K562 (cell line): Measurements from ENCODE around the gene CLDN1. TPM values are rescaled to one million over a fixed set of nuclear protein-coding genes. Genes with fewer than 3 reads are reported as not detected.
A peak's percentile ranks its signal among the peaks of the same experiment; 100 is the strongest.

Experiments used
- ATAC-seq: fragments of 200-7000 bp; cut with Tn5 transposase; 3 replicates; pipeline ENCODE4 v1.9.1; 2020; ENCODE audit warnings: moderate library complexity
- BruUV-seq: library from RNA; stranded (reverse); fragments of 400-500 nt; replicated peaks from 2 replicates; lab custom pipeline; 2021; lab: Mats Ljungman, UMichigan
- CTCF ChIA-PET: fragments of 300-600 bp; formaldehyde crosslinking; extraction: SDS; loops from one replicate; lab custom pipeline; 2021; ENCODE audit warnings: low intra/inter-chr PET ratio; lab: Yijun Ruan, JAX
- POLR2A ChIA-PET: fragments of 300-600, 350-650 bp; sonication (Branson Sonifier 250); formaldehyde crosslinking; extraction: SDS; loops from one replicate; lab custom pipeline; 2021; ENCODE audit warnings: antibody characterized with exemption, inconsistent platforms; lab: Yijun Ruan, JAX
- DNase-seq, 4 experiments: peaks; one replicate each; pipeline versions ENCODE4 v3.0.0 to v3.0.0-alpha.2; 2011 to 2018; ENCODE audit warnings: low spot score in 3 of 4, mixed read lengths in 3 of 4; ENCODE audit errors: extremely low read depth in 1 of 4
- FAIRE-seq: peaks from 2 replicates; lab custom pipeline; 2011; peaks lifted over from hg19 to GRCh38; lab: Jason Lieb, UNC
- H2AFZ ChIP-seq: 2 replicates; pipeline ENCODE4 v1.6.0; 2011; ENCODE audit warnings: low read depth, low read length, control low read depth, inconsistent platforms
- H3K27ac ChIP-seq: fragments of 200-600 bp; 3 replicates; pipeline ENCODE4 v1.8.0; 2011; ENCODE audit warnings: low read depth, mild to moderate bottlenecking, control low read depth, inconsistent platforms, low read length, moderate library complexity, mixed read lengths; ENCODE audit errors: extremely low read depth
- H3K27me3 ChIP-seq, 2 experiments: fragments of 300-600 bp in 1 of 2; 2 replicates in 1 of 2; 3 replicates in 1 of 2; pipeline versions ENCODE4 v1.6.0 to v1.8.0; 2011; ENCODE audit warnings: inconsistent platforms in 2 of 2, low read length in 2 of 2, mild to moderate bottlenecking in 1 of 2, mixed read lengths in 1 of 2, moderate library complexity in 1 of 2; ENCODE audit not compliant: control insufficient read depth in 2 of 2, insufficient read depth in 2 of 2
- H3K36me3 ChIP-seq: fragments of 300-600 bp; 3 replicates; pipeline ENCODE4 v1.8.0; 2011; ENCODE audit warnings: mild to moderate bottlenecking, low read length, inconsistent platforms; ENCODE audit not compliant: control insufficient read depth, insufficient read depth
- H3K4me1 ChIP-seq, 2 experiments: fragments of 200-600 bp in 1 of 2; replicated peaks in 1 of 2; 2 replicates in 1 of 2; 3 replicates in 1 of 2; pipeline versions ENCODE4 v1.5.1 to v1.8.0; 2011; ENCODE audit warnings: inconsistent platforms in 2 of 2, low read length in 2 of 2, mild to moderate bottlenecking in 1 of 2, mixed read lengths in 1 of 2, moderate library complexity in 1 of 2; ENCODE audit not compliant: control insufficient read depth in 2 of 2, insufficient read depth in 2 of 2
- H3K4me2 ChIP-seq: 2 replicates; pipeline ENCODE4 v1.6.1; 2011; ENCODE audit warnings: low read length, control low read depth, inconsistent platforms, mixed read lengths; ENCODE audit not compliant: insufficient read depth
- H3K4me3 ChIP-seq: fragments of 200-600 bp; sonication (generic), shearing (Covaris generic); 2 replicates; pipeline ENCODE4 v1.5.1; 2016; ENCODE audit warnings: control low read depth, inconsistent platforms
- H3K79me2 ChIP-seq: fragments of 200-600 bp; 3 replicates; pipeline ENCODE4 v1.8.0; 2011; ENCODE audit warnings: low read length, inconsistent platforms; ENCODE audit not compliant: control insufficient read depth, insufficient read depth
- H3K9ac ChIP-seq, 2 experiments: 2 replicates each; pipeline versions ENCODE4 v1.6.0 to v1.6.1; 2011; ENCODE audit warnings: low read depth in 2 of 2, low read length in 2 of 2, control low read depth in 1 of 2, inconsistent platforms in 1 of 2, mild to moderate bottlenecking in 1 of 2, mixed read lengths in 1 of 2; ENCODE audit not compliant: insufficient read depth in 1 of 2
- H3K9me1 ChIP-seq: one replicate; pipeline ENCODE4 v1.6.0; 2011; ENCODE audit warnings: inconsistent platforms, mild to moderate bottlenecking, low read length, moderate library complexity; ENCODE audit not compliant: control insufficient read depth, insufficient read depth
- H3K9me3 ChIP-seq: replicated peaks from 2 replicates; pipeline ENCODE4 v1.5.1; 2011; ENCODE audit warnings: low read depth, low read length, inconsistent platforms; ENCODE audit not compliant: control insufficient read depth, insufficient read depth
- H4K20me1 ChIP-seq: replicated peaks from 2 replicates; pipeline ENCODE4 v1.6.1; 2011; ENCODE audit warnings: low read length, inconsistent platforms, mixed read lengths; ENCODE audit not compliant: control insufficient read depth, insufficient read depth
- C11orf30 ChIP-seq: fragments of 450-650 bp; IDR thresholded peaks from 2 replicates; pipeline ENCODE4 v1.6.1; 2016; ENCODE audit warnings: low read depth, mild to moderate bottlenecking
- CBX1 ChIP-seq: sonication (generic); IDR thresholded peaks from 2 replicates; pipeline ENCODE4 v1.6.1; 2016; ENCODE audit warnings: antibody characterized with exemption, low read depth, mild to moderate bottlenecking
- HCFC1 ChIP-seq: IDR thresholded peaks from 2 replicates; pipeline ENCODE4 v1.6.1; 2012; ENCODE audit warnings: low read depth, low read length, improper control_type of control experiment
- MAFF ChIP-seq: IDR thresholded peaks from 2 replicates; pipeline ENCODE4 v1.6.1; 2012; ENCODE audit warnings: low read length, improper control_type of control experiment
- MAFG ChIP-seq: fragments of 450-650 bp; conservative IDR thresholded peaks from 2 replicates; pipeline ENCODE4 v1.6.1; 2016; ENCODE audit warnings: missing genetic modification characterization, missing compliant biosample characterization
- WGBS: fragments of 100-300 bp; shearing (Covaris generic); methylation state at CpG from one replicate; pipeline ENCODE4 v1.1.6; 2016; ENCODE audit warnings: low coverage, mixed read lengths; ENCODE audit not compliant: insufficient coverage; ENCODE audit errors: missing lambda C conversion rate; 5-methylcytosine and 5-hydroxymethylcytosine counted together
- in situ Hi-C: fragments of 300-500 bp; cut with MboI; formaldehyde crosslinking; loops from 4 replicates; pipeline ENCODE4 v1.15.0; 2018; ENCODE audit warnings: inconsistent platforms, mixed read lengths
- intact Hi-C: fragments of 100-400 bp; cut with micrococcal nuclease; formaldehyde crosslinking; loops from 2 replicates; pipeline ENCODE4 v1.14.2; 2022
- polyA plus RNA-seq, 8 experiments: library from polyadenylated mRNA; depleted of rRNA in 4 of 8; stranded (reverse) in 5 of 8; unstranded in 3 of 8; fragments of >200 nt; fragmentation: Nextera tagmentation in 2 of 8; fragmentation: Illumina TruSeq in 1 of 8; extraction: Ambion mirVana in 2 of 8; extraction: Trizol in 1 of 8; gene quantifications; 2 replicates each; pipeline versions ENCODE4 v1.2.1 to v1.2.3, GENCODE V29; 2011 to 2014; ENCODE audit warnings: inconsistent platforms in 1 of 8, missing spikeins in 1 of 8
- total RNA-seq, 7 experiments: library from RNA; depleted of rRNA in 6 of 7; stranded (reverse); fragments of >200 nt in 6 of 7; fragmentation: Illumina TruSeq in 2 of 7; extraction: Trizol in 2 of 7; gene quantifications; 2 replicates each; pipeline versions ENCODE4 v1.2.1 to v1.2.3, GENCODE V29; 2011 to 2021; ENCODE audit warnings: low replicate concordance in 1 of 7
- TF ChIP-seq, protein P1 (sequence below): fragments of 250-450 bp; sonication (Bioruptor Pico); IDR thresholded peaks from 2 replicates; pipeline ENCODE4 v1.8.0; 2021; ENCODE audit warnings: borderline replicate concordance, mild to moderate bottlenecking, moderate library complexity; ENCODE audit not compliant: poor library complexity, severe bottlenecking
- TF ChIP-seq, protein P2 (sequence below): sonication (generic); formaldehyde crosslinking; IDR thresholded peaks from 2 replicates; pipeline ENCODE4 v1.8.0; 2023; ENCODE audit warnings: missing genetic modification reagents, mild to moderate bottlenecking, borderline replicate concordance
- TF ChIP-seq, protein P3 (sequence below): fragments of 450-650 bp; formaldehyde crosslinking; IDR thresholded peaks from 2 replicates; pipeline ENCODE4 v1.4.0; 2022; ENCODE audit warnings: missing genetic modification characterization

Gene CLDN1
- total and polyA plus RNA-seq, 9 of the 15 experiments (the other 6 are each of a cell fraction or from before 2014, with no cell fraction given): 0.16 TPM; not detected in 8

DNA sequence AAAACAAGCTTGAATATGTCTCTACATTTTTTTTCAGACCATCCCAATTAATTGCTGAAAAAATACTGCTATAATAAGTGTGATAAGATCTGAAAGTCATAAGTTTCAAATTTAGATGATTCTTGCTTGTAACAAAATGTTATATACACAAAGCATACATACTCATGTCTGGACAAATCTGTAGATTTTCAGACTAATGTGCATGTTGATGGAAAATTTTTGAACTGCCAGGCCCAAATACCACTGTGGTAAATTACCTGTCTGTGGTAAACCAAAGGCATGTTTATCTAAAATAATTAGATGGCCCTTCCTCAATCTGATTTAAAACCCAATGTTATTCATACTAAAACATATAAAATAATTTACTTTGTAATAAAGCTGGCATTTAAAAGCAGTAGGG is 34.0 kb upstream of the CLDN1 start:
- FAIRE-seq: no peak
- Histone ChIP-seq H3K4me3 (no peak overlapping the region), H3K4me1 (no peaks in the 10 kb centered on the region), H3K79me2 (no peaks in the 10 kb centered on the region), H3K4me2 (no peak overlapping the region), H2AFZ (no peak overlapping the region), H3K27ac (no peak overlapping the region), H4K20me1 (no peaks in the 10 kb centered on the region), H3K9me1 (no peaks in the 10 kb centered on the region), H3K27me3 (no peaks in the 10 kb centered on the region), H3K9ac (no peak overlapping the region), H3K36me3 (no peaks in the 10 kb centered on the region), H3K9me3 (0 out of 2 replicates have a peak, but pooled peaks cover 2% of the 10 kb centered on the region)
- TF ChIP-seq, protein P1, sequence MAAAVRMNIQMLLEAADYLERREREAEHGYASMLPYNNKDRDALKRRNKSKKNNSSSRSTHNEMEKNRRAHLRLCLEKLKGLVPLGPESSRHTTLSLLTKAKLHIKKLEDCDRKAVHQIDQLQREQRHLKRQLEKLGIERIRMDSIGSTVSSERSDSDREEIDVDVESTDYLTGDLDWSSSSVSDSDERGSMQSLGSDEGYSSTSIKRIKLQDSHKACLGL (CRISPR knock-in tag): no peak
- ChIA-PET CTCF (no interaction called here), POLR2A (no interaction called here)
- no TSS peak for BruUV-seq
- ATAC-seq: no peak
- in situ Hi-C loops (no loop called here), intact Hi-C loops (no loop called here)
- DNase-seq: no peak

DNA sequence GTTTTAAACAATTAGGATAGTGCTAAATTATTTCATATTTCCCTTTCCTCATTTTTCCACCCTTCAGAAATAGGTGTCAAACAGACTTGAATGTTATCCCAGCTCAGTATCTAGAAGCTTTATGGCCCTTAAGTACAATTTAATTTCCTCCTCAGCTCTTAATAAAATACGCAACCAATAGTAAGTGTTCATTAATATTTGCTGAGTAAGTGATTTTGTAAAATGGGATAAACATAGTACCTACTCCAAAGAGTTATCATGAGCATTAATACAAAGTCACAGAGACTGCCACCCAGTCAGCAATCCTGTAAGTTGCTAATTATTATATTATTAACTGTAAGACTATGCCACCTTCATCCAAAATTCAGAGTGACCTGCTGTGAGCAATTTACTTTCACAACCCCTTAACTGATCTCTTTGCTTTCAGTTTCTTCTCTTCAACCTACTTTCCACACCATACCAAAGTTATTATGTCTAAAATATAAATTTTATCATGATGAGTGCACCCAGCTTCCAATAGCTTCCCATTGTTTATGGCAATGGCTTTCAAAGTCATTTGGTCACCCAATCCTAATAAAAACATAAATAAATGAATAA is 30.7 kb upstream of the CLDN1 start:
- POLR2A ChIA-PET: no interaction called here
- no peak for ATAC-seq
- TF ChIP-seq C11orf30 (peak; percentile 53; the same call in 1 of the 2 replicates), HCFC1 (no peak), CBX1 (no peak), MAFF (peak; percentile 86), MAFG (peak; percentile 68; the same call in 1 of the 2 replicates)
- TF ChIP-seq, protein P2, sequence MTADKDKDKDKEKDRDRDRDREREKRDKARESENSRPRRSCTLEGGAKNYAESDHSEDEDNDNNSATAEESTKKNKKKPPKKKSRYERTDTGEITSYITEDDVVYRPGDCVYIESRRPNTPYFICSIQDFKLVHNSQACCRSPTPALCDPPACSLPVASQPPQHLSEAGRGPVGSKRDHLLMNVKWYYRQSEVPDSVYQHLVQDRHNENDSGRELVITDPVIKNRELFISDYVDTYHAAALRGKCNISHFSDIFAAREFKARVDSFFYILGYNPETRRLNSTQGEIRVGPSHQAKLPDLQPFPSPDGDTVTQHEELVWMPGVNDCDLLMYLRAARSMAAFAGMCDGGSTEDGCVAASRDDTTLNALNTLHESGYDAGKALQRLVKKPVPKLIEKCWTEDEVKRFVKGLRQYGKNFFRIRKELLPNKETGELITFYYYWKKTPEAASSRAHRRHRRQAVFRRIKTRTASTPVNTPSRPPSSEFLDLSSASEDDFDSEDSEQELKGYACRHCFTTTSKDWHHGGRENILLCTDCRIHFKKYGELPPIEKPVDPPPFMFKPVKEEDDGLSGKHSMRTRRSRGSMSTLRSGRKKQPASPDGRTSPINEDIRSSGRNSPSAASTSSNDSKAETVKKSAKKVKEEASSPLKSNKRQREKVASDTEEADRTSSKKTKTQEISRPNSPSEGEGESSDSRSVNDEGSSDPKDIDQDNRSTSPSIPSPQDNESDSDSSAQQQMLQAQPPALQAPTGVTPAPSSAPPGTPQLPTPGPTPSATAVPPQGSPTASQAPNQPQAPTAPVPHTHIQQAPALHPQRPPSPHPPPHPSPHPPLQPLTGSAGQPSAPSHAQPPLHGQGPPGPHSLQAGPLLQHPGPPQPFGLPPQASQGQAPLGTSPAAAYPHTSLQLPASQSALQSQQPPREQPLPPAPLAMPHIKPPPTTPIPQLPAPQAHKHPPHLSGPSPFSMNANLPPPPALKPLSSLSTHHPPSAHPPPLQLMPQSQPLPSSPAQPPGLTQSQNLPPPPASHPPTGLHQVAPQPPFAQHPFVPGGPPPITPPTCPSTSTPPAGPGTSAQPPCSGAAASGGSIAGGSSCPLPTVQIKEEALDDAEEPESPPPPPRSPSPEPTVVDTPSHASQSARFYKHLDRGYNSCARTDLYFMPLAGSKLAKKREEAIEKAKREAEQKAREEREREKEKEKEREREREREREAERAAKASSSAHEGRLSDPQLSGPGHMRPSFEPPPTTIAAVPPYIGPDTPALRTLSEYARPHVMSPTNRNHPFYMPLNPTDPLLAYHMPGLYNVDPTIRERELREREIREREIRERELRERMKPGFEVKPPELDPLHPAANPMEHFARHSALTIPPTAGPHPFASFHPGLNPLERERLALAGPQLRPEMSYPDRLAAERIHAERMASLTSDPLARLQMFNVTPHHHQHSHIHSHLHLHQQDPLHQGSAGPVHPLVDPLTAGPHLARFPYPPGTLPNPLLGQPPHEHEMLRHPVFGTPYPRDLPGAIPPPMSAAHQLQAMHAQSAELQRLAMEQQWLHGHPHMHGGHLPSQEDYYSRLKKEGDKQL (CRISPR knock-in tag): no peak
- TF ChIP-seq, protein P3, sequence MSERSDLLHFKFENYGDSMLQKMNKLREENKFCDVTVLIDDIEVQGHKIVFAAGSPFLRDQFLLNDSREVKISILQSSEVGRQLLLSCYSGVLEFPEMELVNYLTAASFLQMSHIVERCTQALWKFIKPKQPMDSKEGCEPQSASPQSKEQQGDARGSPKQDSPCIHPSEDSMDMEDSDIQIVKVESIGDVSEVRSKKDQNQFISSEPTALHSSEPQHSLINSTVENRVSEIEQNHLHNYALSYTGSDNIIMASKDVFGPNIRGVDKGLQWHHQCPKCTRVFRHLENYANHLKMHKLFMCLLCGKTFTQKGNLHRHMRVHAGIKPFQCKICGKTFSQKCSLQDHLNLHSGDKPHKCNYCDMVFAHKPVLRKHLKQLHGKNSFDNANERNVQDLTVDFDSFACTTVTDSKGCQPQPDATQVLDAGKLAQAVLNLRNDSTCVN (CRISPR knock-in tag): no peak

More for the DNA sequence above, 30.7 kb upstream of the CLDN1 start:
- H3K4me2 ChIP-seq: no peak overlapping the region
- no peaks in the 10 kb centered on the region for H3K36me3 ChIP-seq
- H3K79me2 ChIP-seq: no peaks in the 10 kb centered on the region
- 0% methylated on average over 1 of the region's 1 CpG for WGBS
- no peaks in the 10 kb centered on the region for H3K4me1 ChIP-seq
- no TSS peak for BruUV-seq
- 0 out of 2 replicates have a peak, but pooled peaks cover 2% of the 10 kb centered on the region for H3K9me3 ChIP-seq
- no peak overlapping the region for H2AFZ ChIP-seq
- no peak overlapping the region for H3K27ac ChIP-seq
- in situ Hi-C loops: no loop called here
- CTCF ChIA-PET: no interaction called here
- no peaks in the 10 kb centered on the region for H4K20me1 ChIP-seq
- H3K9me1 ChIP-seq: no peaks in the 10 kb centered on the region
- DNase-seq: no peak
- H3K27me3 ChIP-seq: no peaks in the 10 kb centered on the region
- FAIRE-seq: no peak
- intact Hi-C loops: no loop called here
- H3K9ac ChIP-seq: no peak overlapping the region
- no peak overlapping the region for H3K4me3 ChIP-seq
